HG03575 (cell line): ENCODE measurements around the gene CCDC192.

Experiments used
- ATAC-seq: cut with Tn5 transposase; IDR thresholded peaks from one replicate; pipeline ENCODE4 v1.9.1; 2021; ENCODE audit not compliant: unreplicated experiment, insufficient number of reproducible peaks, low FRiP score; ENCODE audit errors: extremely low read depth

Gene CCDC192

DNA sequence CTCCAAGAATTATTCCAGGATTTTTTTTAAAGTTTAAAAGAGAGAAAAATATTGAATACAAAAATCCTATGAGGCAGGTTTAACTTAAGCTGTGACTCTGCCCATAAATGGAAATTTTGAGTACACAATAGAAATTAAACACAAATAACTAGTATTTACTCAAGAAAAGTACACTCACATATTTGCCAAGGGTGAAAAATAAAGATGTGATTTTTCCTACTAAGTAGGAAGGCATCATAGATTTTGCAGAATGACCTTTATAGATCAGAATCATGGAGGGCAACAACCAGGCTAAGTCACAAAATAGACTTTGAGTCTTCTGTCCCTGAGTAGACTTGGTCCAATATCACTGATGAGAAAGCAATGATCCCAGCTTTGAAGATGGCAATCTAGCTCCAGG is 277.7 kb downstream of the CCDC192 start:
- ATAC-seq: no peak

DNA sequence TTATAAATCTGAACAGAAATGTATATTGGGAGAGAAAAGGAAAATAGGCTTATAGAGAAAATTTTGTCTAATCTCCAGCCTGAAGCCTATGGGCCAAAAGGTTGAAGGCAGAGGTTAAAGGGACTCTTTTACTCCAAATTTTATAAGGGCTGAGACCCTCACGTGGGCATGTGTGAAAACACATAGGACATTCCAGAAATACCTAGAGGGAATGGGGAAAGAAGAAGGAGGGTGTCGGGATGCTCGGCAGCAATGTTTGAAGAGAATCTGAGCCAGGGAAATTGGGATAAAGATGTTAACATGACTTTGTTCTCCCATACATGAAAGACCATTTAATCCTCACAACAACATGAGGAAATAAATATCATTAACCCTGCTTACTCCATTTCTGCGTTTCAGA is 278.3 kb downstream of the CCDC192 start:
- no peak for ATAC-seq

DNA sequence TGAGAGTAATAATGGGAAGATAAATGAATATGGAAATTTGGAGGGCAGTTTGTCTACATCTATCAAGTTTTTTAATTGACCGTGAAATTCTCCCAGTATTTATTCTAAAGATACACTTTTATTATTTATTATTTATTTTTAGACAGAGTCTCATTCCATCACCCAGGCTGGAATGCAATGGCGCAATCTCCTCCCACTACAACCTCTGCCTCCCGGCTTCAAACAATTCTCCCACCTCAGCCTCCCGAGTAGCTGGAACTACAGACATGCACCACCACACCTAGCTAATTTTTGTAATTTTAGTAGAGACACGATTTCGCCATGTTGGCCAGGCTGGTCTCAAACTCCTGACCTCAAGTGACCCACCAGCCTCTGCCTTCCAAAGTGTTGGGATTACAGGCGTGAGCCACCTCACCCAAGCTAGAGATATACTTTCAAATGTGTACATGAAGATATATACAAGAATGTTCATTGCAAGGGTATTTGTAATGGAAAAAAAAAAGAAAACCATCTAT is 282.7 kb downstream of the CCDC192 start:
- no peak for ATAC-seq

DNA sequence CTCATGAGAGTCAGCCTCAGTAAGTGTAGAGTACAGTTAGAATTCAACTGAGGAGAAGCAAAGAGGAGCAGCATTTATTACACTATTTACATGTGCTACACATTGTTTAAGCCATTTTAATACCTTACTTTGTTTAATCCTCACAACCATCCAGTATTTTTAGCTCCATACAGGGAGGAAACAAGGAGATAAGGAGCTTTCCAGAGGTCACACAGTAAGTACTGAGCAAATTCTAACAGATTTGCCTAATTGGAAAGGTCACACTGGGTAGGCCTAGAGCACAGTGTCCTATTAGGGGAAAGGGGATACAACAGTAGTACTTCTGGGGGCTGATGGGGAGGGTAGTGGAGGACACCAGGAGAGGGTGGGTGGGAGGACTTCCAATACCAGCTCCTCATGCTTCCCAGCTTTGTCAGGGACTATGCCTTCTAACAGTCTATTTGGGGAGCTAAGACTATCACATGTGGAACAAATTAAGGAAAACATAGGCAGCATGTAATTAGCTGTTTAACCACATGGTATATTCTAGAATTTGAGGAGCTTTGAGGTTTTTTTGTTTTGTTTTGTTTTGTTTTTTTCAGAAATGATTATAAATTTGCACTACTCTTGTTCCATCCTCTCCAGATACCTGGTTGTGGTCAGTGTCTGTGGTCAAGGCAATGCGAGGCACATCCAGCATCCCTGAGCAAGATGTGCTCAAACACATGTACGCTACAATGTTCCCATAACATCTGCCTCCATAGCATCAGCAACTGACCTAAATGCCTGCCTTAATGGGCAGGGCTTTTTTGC is 284.4 kb downstream of the CCDC192 start:
- no peak for ATAC-seq

DNA sequence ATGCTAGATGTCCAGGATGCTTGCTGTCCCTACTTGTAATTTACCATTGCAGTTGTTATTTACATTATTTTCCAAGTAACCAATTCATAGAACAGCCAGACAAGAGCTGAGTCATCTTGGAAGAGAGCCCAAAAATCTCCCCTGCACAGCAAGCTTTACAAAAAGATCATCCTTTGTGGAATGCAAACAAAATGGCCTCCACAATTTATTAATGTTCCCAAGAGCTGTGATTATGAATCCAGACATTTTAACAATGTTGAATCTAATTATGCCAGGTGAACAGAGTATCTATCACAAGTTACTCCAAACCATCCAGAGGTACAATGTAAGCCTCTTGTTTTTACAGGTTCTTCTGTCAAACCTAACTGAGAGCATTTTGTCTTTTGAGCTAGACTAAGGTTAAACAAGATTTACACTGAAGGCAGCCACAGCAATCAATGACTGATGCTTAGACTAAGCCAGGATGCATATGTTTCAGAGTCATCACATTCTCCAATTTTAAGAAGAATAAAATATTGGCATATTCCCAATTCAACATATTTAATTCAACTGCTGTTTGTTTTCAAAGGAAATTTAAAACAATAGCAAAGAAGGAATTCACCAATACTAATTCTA is 285.1 kb downstream of the CCDC192 start:
- ATAC-seq: no peak
